GM12878 (cell line): ENCODE measurements around the gene MAZ.

Experiments used
- CEBPB ChIP-seq, 2 experiments: fragments of 150-350 bp in 1 of 2; IDR thresholded peaks; 2 replicates each; pipeline ENCODE4 v1.6.1; 2012 to 2014; ENCODE audit warnings: low read depth in 2 of 2, low read length in 2 of 2, borderline replicate concordance in 1 of 2, inconsistent platforms in 1 of 2
- CTCF ChIP-seq, 3 experiments: IDR thresholded peaks in 2 of 3; conservative IDR thresholded peaks in 1 of 3; 2 replicates each; pipeline ENCODE4 v1.5.1; 2011; ENCODE audit warnings: low read depth in 3 of 3, low read length in 3 of 3, mild to moderate bottlenecking in 3 of 3, control low read depth in 2 of 3, moderate library complexity in 2 of 3, inconsistent platforms in 1 of 3, mixed read lengths in 1 of 3; ENCODE audit not compliant: control insufficient read depth in 2 of 3, insufficient read depth in 1 of 3; ENCODE audit errors: extremely low read depth in 1 of 3
- HDAC6 ChIP-seq: fragments of 200-600 bp; sonication (generic); IDR thresholded peaks from one replicate; pipeline ENCODE4 v1.8.0; 2017; ENCODE audit warnings: antibody characterized with exemption; ENCODE audit not compliant: unreplicated experiment
- POLR2A ChIP-seq: IDR thresholded peaks from 2 replicates; pipeline ENCODE4 v1.6.1; 2011; ENCODE audit warnings: low read depth, mild to moderate bottlenecking, low read length
- USF1 ChIP-seq: IDR thresholded peaks from 2 replicates; pipeline ENCODE4 v1.6.1; 2011; ENCODE audit warnings: borderline replicate concordance, low read depth, mild to moderate bottlenecking, moderate library complexity, mixed read lengths, low read length; ENCODE audit not compliant: insufficient read depth; ENCODE audit errors: extremely low read length
- YY1 ChIP-seq: IDR thresholded peaks from 2 replicates; pipeline ENCODE4 v1.6.1; 2011; ENCODE audit warnings: low read depth, mild to moderate bottlenecking, low read length
- ZNF24 ChIP-seq: fragments of 450-650 bp; IDR thresholded peaks from 2 replicates; pipeline ENCODE4 v1.6.1; 2017; ENCODE audit warnings: antibody characterized with exemption, mild to moderate bottlenecking

- TF ChIP-seq CTCF (IDR thresholded peaks at IDR 0.05 in 2 of 3, conservative IDR thresholded peaks at IDR 0.05 in 1 of 3; ENCODE audit: control insufficient read depth in 2 of 3, extremely low read depth in 1 of 3, insufficient read depth in 1 of 3, low read depth in 3 of 3, low read length in 3 of 3) (no peak), HDAC6 (no peak), POLR2A (no peak), USF1 (no peak), ZNF24 (no peak), CEBPB (IDR thresholded peaks at IDR 0.05; ENCODE audit: borderline replicate concordance in 1 of 2, low read depth in 2 of 2, low read length in 2 of 2) (no peak), YY1 (no peak)
Measured at GRCh38 chr16:29794231-29794710, 12.1 kb upstream of the MAZ start.
